Loucy (cell line): ENCODE data around the gene LIN28B.

Experiments
- H2AFZ ChIP-seq: fragments of 200-600 bp; sonication (generic); 2 replicates; pipeline ENCODE4 v1.6.0; 2016; ENCODE audit warnings: antibody characterized with exemption, mild to moderate bottlenecking, low read length, moderate library complexity
- H3F3A ChIP-seq: fragments of 200-600 bp; 2 replicates; pipeline ENCODE4 v1.6.0; 2016; ENCODE audit warnings: antibody characterized with exemption, low read depth, mild to moderate bottlenecking
- H3K27me3 ChIP-seq: fragments of 200-600 bp; sonication (generic); 2 replicates; pipeline ENCODE4 v1.6.1; 2014; ENCODE audit warnings: low read length, mild to moderate bottlenecking; ENCODE audit not compliant: insufficient read depth, poor library complexity, severe bottlenecking
- H3K36me3 ChIP-seq: fragments of 200-600 bp; sonication (generic); 2 replicates; pipeline ENCODE4 v1.6.1; 2016; ENCODE audit warnings: low read length; ENCODE audit not compliant: insufficient read depth
- H3K4me1 ChIP-seq: fragments of 200-600 bp; sonication (generic); 2 replicates; pipeline ENCODE4 v1.5.1; 2014; ENCODE audit warnings: low read length, mild to moderate bottlenecking; ENCODE audit not compliant: insufficient read depth, poor library complexity, severe bottlenecking
- H3K4me2 ChIP-seq: fragments of 200-600 bp; sonication (generic); 2 replicates; pipeline ENCODE4 v1.6.0; 2014; ENCODE audit warnings: antibody characterized with exemption, low read length, low read depth, mild to moderate bottlenecking; ENCODE audit not compliant: poor library complexity, severe bottlenecking
- H3K4me3 ChIP-seq: fragments of 200-600 bp; sonication (generic); 2 replicates; pipeline ENCODE4 v1.5.1; 2014; ENCODE audit warnings: low read length, mild to moderate bottlenecking, mixed read lengths; ENCODE audit not compliant: poor library complexity, severe bottlenecking
- H3K79me2 ChIP-seq: fragments of 200-600 bp; sonication (generic); 2 replicates; pipeline ENCODE4 v1.6.1; 2014; ENCODE audit warnings: low read length; ENCODE audit not compliant: insufficient read depth
- H3K9ac ChIP-seq: fragments of 200-600 bp; sonication (generic); 2 replicates; pipeline ENCODE4 v1.6.0; 2014; ENCODE audit warnings: mild to moderate bottlenecking, low read depth, low read length, moderate library complexity; ENCODE audit not compliant: poor library complexity, severe bottlenecking
- H3K9me2 ChIP-seq: fragments of 200-600 bp; sonication (generic); replicated peaks from 2 replicates; pipeline ENCODE4 v1.6.1; 2016; ENCODE audit warnings: low read depth, low read length, mixed read lengths
- H3K9me3 ChIP-seq: fragments of 200-600 bp; sonication (generic); 2 replicates; pipeline ENCODE4 v1.6.1; 2014; ENCODE audit warnings: mild to moderate bottlenecking, antibody characterized with exemption, low read length, low read depth; ENCODE audit not compliant: insufficient read depth
- H4K20me1 ChIP-seq: fragments of 200-600 bp; sonication (generic); 2 replicates; pipeline ENCODE4 v1.6.0; 2014; ENCODE audit warnings: antibody characterized with exemption, low read length, mild to moderate bottlenecking; ENCODE audit not compliant: insufficient read depth, poor library complexity, severe bottlenecking
- CTCF ChIP-seq: fragments of 200-600 bp; sonication (generic); conservative IDR thresholded peaks from 2 replicates; pipeline ENCODE4 v1.5.1; 2014; ENCODE audit warnings: mild to moderate bottlenecking, antibody characterized with exemption, low read length
- EZH2phosphoT487 ChIP-seq: fragments of 200-600 bp; IDR thresholded peaks from 2 replicates; pipeline ENCODE4 v1.6.1; 2018; ENCODE audit warnings: antibody characterized with exemption, mild to moderate bottlenecking, moderate library complexity, borderline replicate concordance

The LIN28B gene

GRCh38 chr6:105105094-105105493 lies 148.2 kb downstream of the LIN28B start:
- no peaks in the 10 kb centered on the region for H3K36me3 ChIP-seq
- no peak overlapping the region for H3K9ac ChIP-seq
- no peaks in the 10 kb centered on the region for H3K79me2 ChIP-seq
- H3F3A ChIP-seq: no peaks in the 10 kb centered on the region
- H3K4me1 ChIP-seq: no peaks in the 10 kb centered on the region
- no peaks in the 10 kb centered on the region for H3K27me3 ChIP-seq
- no peaks in the 10 kb centered on the region for H3K9me2 ChIP-seq
- H3K4me2 ChIP-seq: no peak overlapping the region
- no peak overlapping the region for H2AFZ ChIP-seq
- no peaks in the 10 kb centered on the region for H3K9me3 ChIP-seq
- TF ChIP-seq CTCF (no peak), EZH2phosphoT487 (no peak)
- no peaks in the 10 kb centered on the region for H4K20me1 ChIP-seq
- H3K4me3 ChIP-seq: no peak overlapping the region

GRCh38 chr6:105106260-105106659 lies 149.4 kb downstream of the LIN28B start:
- no peaks in the 10 kb centered on the region for H3K4me1 ChIP-seq
- no peaks in the 10 kb centered on the region for H4K20me1 ChIP-seq
- H3K4me2 ChIP-seq: no peak overlapping the region
- no peaks in the 10 kb centered on the region for H3F3A ChIP-seq
- no peak overlapping the region for H3K4me3 ChIP-seq
- TF ChIP-seq CTCF (no peak), EZH2phosphoT487 (no peak)
- H2AFZ ChIP-seq: no peak overlapping the region
- no peaks in the 10 kb centered on the region for H3K9me3 ChIP-seq
- no peaks in the 10 kb centered on the region for H3K27me3 ChIP-seq
- H3K79me2 ChIP-seq: no peaks in the 10 kb centered on the region
- no peaks in the 10 kb centered on the region for H3K36me3 ChIP-seq
- no peaks in the 10 kb centered on the region for H3K9me2 ChIP-seq
- no peak overlapping the region for H3K9ac ChIP-seq

GRCh38 chr6:105107207-105107606 lies 150.3 kb downstream of the LIN28B start:
- no peak overlapping the region for H3K4me3 ChIP-seq
- no peaks in the 10 kb centered on the region for H3K9me3 ChIP-seq
- no peaks in the 10 kb centered on the region for H4K20me1 ChIP-seq
- no peaks in the 10 kb centered on the region for H3F3A ChIP-seq
- no peaks in the 10 kb centered on the region for H3K36me3 ChIP-seq
- no peak overlapping the region for H2AFZ ChIP-seq
- no peaks in the 10 kb centered on the region for H3K9me2 ChIP-seq
- H3K79me2 ChIP-seq: no peaks in the 10 kb centered on the region
- H3K9ac ChIP-seq: no peak overlapping the region
- TF ChIP-seq EZH2phosphoT487 (no peak), CTCF (no peak)
- H3K4me2 ChIP-seq: no peak overlapping the region
- H3K27me3 ChIP-seq: no peaks in the 10 kb centered on the region
- H3K4me1 ChIP-seq: no peaks in the 10 kb centered on the region
